IPS-NIHi11 (cell line): ENCODE measurements around the gene CASP2.
"Not testable (repeated sequence)": the region's sequence is repeated elsewhere in the genome, so short reads cannot be mapped to it uniquely, and the experiment has no call there.

Source experiments
- DNase-seq: peaks from one replicate; pipeline ENCODE4 v3.0.0; 2012; ENCODE audit warnings: mixed read lengths, low spot score

CASP2 gene

DNA sequence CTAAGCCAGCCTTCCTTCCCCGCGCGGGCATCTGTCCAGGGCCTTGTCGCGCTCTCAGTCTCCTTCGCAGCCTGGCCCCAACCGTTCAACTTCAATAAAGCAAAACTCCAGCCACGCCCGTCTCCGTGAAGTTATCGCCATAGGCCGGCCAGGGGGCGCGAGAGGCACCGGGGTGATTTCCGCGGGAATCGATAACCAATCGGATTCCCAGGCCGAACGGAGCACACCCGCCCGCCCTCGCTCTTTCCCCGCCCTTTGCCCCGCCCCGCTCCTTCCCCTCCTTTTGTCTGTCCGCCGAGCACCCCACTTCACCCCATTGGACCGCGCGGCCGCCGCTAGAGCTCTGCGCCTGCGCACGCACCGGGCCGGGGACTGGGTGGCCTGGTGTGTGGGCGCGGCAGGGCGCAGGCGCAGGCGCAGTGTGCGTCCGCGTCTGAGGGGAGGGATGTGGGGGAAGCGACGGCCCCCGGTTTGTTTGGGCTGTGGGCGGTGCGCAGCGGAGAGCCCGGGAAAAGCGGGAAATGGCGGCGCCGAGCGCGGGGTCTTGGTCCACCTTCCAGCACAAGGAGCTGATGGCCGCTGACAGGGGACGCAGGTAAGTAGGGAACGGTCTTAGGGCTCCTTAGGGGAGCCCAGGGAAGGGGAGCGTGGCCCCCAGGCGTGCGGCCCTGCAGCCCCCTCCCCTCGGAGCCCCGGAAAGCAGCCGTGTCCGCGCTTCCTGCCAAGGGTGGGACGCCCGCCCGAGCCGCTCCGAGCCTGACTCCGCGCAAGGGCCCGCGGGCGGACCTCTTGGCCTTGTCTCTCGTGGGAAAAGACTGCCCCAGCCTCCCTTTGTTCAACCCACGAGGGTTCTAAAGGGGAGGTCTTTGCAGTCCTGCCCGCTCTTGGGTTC, at the start of gene CASP2:
Gene CASP2, plus strand, starts transcription at position 417 of the 892 bp plus-strand sequence. Its CDS starts 105 bp downstream, at position 522.
- peak; percentile 99 for DNase-seq

DNA sequence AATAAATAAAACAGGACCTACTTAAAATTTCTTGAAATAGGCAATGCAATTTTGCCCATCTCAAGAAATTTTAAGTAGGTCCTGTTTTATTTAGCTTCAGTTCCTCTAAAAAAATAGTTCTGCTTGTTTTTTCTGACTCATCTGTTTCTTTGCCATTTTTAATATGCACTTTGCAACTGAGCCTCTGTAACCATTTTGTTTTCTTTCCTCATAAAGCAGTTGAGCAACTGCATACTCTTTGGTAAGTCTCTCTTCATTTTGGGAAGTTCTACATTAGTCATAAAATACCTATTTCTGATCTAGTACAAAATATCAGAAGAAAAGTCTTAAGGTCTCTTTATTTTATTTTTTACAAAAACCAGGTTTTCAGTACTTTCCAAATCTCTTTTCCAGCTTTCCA, 48.3 kb upstream of the CASP2 start:
- DNase-seq = no peak

DNA sequence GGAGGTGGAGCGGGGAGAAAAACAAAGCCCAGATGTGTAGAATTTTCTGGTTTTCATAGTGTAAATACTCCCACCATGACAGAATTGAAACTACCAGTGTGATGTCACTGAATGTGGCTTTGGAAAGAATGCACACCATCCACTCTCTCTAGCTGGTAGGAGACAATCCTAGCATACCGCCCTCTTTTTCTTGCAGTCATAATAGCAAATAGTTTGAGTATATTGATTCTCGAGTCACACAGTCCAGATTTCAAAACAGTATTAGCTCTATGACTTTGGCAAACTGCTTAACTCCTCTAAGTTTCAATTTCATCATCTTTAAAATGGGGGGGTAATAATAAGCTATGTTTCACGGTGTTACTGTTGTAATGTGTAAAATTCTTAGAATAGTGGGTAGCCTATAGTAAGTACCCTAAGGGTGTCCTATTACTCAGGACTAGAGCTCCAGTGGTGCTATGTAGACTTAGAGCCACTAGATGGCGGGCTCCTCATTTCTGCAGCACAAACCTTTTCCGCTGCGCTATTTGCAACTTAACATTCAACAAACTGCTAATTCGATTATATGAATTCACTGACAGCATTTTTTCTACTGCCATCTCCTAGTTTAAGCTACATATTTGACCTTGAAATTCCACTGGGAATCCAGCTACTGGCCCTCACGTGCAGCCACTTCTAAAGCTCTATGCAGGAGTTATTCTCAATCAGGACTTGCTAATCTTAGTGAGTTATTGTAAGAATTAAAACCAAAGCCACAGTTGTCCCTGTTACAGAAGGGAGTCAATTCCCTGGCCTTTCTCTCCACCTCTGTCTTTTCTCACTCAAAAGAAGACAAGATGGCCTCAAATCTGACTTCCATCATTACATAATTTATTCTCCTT, 47.6 kb upstream of the CASP2 start:
- peak; percentile 73 for DNase-seq

DNA sequence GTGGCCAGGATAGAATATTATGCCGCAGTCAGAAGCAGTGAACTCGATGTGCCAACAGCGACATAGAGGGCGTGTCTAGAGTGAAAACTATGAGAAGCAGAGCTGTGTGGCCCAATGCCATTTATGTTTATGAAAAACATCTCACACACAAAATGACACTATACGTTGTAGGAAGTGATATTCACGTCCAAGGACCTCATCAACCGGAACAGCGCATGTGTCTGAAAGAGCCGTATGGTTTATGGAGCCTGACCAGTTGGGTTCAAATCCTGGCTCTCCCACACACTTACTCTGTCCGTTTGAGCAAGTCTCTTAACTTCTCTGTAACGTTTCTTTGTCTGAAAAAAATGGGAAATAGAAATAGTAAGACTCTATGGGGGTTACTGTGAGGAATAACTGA, 45.8 kb upstream of the CASP2 start:
- no peak for DNase-seq

DNA sequence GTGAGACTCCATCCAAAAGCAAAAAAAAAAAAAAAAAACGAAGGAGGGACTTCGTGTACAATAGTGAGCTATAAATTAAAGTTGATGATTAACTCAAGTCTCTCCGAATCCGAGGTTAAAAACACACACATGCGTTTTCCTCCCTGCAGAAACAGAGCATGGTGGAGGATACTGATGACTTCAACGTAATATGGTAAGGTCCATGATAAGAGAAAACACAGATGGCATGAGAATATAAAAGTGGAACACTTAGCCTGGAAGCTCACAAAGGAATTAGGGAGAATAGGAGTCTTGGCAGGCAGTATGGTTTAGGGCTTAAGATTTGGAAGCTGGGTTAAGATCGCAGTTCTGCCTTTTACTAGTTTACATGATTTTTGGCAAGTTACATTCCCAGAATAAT, 45.0 kb upstream of the CASP2 start:
- no peak for DNase-seq

DNA sequence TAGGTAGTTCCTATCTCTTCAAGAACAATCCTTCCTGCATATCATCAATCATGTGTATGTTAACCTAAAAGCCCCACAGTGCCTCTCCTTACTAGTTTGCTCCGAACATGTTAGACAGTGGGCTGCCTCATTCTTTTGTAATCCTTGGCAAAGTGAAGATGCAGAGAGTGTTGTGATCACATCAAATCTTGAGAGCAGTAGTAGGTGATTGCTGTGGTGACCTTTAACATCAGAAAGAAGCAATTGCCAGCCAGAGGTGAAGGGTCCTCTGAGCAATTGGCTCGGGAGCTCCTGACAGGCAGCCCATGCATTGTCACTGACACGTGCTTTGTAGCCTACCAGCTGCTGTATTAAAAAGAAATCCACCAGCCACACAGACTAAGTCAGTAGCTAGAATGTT, 44.5 kb upstream of the CASP2 start:
- no peak for DNase-seq

DNA sequence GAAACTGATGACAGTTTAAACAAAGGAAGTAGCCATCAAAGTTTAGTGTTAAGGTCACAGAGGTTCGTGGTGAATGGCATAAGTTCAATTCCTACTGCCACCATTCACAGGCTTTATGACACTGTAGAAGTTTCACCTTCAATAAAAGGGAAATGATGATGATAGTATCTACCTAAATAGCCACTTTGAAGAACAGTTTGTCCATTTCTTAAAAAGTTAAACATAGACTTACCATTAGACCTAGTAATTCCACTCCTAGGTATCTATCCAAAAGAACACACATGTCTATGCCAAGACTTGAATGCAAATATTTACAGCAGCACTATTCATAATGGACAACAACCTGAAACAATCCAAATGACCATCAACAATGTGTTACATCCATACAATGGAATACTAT, 43.8 kb upstream of the CASP2 start:
- DNase-seq = no peak

DNA sequence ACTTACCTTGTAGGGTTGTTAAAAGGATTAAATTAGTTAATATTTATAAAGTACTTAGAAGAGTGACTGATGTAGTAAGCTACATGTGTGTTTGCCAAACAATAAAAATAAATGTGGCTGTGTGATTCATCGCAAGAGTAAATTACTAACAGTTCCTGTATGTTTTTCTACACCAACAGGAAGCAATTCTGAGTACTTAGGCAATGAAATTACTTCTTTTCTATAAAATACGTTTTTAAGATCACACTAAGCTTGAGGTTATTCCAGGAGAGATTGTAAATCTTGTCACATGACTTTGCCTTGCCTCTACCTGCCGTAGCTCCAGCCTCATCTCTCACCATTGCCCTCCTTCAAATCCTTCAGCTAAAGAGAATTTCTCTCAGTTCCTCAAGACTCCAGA, 43.0 kb upstream of the CASP2 start:
- no peak for DNase-seq

DNA sequence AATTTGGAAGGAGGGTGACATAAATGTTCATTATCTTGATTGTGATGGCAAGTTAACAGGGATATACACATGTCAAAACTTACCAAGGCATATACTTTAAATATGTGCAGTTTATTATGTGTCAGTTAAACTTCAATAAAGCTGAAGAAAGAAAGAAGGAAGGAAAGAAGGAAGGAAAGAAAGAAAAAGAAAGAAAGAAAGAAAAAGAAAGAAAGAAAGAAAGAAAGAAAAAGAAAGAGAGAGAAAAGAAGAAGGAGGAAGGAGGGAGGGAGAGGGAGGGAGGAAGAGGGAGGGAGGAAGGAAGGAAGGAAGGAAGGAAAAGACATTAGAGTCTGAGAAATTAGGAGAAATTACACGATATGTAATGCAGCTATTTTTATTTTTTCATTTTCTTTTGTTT, 40.8 kb upstream of the CASP2 start:
- no peak for DNase-seq

DNA sequence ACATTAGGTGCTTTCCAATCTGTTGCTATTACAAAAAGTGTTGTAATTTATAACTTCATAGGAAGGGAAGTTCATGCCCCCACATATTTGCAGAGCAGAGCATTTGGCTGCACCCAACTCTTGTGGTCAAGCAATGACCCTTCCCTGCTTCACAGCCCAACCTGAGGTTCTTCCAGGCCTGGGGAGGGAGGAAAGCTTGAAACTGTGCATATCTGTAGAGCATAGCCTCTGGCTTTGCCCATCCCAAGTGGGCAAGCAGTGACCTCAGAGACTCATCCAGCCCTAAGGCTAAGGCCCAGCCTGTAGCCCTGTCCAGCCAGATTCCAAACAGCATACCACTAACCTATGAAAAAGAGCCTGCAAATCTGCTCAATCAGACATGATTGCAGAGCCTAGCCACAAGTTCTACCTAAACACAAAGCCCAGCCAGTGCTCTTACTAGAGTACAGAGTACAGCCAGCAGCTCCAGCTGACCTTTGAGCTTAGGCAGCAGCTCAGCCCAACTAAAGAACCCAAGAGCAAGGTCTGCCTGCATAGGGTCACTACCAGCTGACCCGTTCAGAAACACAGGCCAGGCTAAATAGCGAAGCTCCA, 39.3 kb upstream of the CASP2 start:
- no peak for DNase-seq

DNA sequence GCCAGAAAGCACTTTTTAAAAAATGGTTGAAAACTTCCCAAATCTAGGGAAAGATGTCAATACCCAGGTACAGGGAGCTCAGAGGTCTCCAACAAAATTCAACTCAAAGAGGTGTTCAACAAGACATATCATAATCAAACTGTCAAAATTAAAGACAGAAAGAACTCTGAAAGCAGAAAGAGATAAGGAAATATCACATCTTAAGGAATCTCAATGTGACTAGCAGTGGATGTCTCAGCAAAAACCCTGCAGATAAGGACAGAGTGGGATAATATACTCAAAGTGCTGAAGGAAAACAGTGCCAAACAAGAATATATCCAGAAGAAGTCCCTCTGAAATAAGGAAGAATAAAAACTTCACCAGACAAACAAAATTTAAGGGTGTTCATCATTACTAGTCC, 38.0 kb upstream of the CASP2 start:
- no peak for DNase-seq

DNA sequence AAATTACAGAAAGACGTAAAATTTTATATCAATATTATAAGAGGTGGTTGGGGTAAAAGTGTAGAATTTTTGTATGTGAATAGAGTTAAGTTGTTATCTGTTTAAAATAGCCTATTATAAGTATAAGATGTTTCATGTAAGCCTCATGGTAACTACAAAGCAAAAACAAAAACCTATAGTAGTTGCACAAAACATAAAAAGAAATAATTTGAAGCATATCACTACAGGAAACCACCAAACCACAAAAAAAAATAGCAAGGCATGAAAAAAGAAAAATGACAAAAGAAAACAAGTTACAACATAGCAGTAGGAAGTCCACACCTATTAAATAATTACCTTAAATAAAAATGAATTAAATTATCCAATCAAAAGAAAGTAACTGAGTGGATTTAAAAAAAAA, 37.3 kb upstream of the CASP2 start:
- DNase-seq = no peak

DNA sequence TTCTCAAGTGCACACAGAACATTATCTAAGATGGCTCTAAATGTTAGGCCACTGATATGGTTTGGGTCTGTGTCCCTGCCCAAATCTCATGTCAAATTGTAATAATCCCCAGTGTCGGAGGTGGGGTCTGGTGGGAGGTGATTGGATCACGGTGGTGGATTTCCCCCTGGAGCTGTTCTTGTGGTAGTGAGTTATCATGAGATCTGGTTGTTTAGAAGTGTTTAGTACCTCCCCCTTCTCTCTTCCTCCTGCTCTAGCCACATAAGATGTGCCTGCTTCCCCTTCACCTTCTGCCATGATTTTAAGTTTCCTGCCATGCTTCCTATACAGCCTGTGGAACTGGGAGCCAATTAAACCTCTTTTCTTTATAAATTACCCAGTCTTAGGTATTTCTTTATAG, 36.1 kb upstream of the CASP2 start:
- DNase-seq = no peak

DNA sequence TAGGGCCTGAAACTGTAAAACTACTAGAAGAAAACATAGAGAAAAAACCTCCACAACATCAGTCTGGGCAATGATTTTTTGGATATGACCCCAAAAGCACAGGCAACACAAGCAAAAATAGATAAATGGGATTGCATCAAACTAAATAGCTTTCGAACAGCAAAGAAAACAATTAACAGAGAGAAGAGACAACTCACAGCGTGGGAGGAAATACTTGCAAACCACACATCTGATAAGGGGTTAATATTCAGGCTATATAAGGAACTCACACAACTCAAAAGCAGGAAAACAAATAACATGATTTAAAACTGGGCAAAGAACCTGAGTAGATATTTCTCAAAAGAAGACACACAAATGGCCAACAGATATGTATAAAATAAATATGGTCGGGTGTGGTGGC, 32.6 kb upstream of the CASP2 start:
- DNase-seq = no peak

DNA sequence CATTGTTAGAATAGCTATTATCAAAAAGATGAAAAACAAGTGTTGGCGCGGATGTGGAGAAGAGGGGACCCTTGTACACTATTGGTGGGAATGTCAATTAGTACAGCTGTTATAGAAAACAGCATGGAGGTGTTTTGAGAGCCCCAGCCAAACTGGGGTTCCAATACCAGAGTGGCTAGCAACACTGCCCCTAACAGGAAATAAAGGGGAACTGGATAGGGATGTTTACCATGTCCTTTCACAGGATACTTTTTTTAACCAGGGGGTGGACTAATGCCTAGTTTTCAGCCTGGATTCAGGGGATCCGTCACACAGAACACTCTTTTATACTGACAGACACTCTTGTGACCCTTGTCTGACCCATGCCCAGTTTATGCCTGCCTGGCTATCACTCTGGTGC, 31.8 kb upstream of the CASP2 start:
- DNase-seq = peak; percentile 39

DNA sequence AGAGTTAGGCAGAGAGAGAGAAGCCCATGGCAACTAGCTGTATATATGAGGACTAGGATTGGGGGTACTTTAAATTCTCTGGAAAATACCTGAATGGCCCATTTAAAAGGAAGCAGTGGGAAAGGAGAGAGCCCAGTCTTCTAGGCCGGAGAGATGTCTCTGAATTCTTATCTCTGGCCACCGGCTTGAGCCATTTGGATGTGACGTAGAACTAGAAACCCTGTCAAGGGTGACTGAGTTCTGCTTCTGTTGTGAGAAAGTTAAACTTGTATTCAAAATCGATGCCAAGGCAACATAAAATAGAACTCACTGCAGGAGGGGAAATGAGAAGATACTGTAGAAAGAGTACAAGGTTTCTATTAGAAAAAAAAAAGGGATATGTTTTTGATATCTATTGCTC, 31.2 kb upstream of the CASP2 start:
- DNase-seq = no peak

DNA sequence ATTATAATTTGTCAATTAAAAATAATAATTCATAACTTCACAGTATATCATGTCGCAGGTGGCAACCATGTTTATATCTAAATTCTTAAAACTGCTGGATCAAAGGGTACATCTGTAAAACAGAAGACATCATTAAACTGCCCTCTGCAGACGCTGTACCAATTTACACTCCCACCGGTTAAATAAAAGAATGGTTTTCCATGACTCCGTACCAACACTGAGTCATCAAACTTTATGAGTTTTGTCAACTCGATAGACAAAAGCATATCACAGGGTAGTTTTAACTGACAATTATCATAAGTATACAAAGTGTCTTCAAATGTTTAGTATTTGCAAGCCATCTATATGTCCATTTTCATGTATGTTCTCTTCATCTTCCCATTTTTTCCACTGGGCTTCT, 30.6 kb upstream of the CASP2 start:
- DNase-seq = no peak

DNA sequence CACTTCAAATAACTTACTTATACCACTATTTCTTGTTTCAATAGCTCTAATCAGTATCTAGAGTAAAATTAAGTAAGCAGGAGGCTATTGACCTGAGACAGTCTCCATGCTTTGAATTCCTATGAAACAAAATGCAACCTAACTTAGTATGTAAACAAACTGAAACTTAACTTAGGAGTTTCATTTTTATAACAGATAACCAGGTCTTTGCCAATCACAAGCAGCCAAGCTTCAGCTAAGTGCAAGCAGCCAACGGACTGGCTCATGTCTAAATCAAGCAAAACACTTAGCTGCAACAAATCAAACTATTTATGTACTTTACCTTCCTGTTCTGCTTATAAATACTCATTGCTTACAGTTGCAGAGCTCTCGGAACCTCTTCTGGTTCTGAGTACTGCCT, 29.3 kb upstream of the CASP2 start:
- no peak for DNase-seq

DNA sequence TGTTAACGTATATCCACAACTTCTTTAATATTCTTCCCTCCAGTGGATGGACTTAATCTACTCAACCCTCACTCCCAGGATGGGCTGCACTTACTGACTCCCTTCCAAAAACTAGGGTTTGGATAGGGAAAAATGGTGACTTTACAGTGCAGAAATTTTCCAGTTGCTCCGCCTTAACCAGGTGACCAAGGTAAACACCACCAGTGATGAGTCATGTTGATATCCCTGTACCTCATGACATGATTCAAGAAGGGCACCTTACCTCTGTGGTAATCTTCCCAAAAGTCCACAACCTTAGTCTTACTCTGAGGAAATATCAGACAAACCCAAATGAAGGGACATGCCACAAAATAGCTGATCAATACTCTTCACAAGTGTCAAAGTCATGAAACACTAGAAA, 28.4 kb upstream of the CASP2 start:
- DNase-seq = no peak

DNA sequence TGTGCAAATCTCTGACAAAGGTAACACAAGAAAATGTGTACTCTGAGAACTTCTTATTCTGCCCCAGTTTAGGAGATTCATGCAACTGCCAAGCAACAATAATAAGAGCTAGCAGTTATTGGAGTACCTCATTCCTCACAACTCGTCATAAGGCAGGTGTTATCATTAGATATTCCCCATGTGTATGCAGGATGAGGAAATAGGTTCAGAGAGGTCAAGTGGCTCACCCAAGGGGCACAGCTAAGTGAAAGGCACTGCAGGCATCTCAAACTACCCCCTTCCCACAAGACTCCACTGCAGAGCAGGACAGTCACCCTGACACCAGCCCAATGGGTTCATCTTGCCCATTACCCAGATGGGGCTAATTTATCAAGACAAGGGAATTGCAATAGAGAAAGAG, 26.2 kb upstream of the CASP2 start:
- DNase-seq = no peak

DNA sequence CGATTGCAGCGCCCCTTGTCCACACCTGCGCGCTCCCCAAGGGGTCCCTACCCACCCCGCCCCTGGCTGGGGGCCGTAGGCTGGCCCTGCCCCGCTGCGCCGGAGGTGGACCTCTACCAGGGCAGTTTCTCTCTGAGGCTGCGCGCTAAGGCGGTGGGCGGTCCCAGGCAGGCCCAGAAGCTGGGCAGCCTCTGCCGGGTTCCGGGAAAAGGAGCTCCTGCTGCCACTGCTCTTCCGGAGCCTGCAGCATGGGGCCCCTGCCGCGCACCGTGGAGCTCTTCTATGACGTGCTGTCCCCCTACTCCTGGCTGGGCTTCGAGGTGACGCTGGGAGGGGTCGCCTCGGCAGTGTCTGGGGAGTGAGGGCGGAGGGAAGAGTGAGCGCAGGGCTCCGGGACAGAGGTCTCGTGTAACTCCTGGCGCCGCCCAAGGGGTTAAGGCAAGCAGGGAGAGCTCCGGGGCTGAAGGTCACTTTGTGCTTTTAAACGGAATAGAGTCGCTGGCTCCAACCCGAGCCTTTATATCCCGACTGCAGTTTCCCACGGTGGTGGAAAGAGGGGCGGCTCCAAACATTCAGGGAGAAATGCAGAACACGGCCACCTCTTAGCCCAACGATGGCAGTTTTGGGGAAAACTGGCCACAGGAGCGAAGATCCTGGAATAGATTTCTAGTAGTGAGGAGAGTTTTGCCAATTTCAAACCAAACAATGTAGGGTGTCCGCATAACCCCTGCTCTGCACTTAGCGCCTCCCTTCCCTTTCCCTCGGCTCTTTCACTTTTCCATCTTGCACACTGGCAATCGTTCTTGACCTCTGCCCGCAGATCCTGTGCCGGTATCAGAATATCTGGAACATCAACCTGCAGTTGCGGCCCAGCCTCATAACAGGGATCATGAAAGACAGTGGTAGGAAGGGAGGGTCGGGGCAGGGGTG, 24.6 kb upstream of the CASP2 start, which contains the start of gene GSTK1:
Gene GSTK1, plus strand, starts transcription at position 176 of the 930 bp plus-strand sequence. Its CDS starts 73 bp downstream, at position 249.
- DNase-seq = peak; percentile 91

DNA sequence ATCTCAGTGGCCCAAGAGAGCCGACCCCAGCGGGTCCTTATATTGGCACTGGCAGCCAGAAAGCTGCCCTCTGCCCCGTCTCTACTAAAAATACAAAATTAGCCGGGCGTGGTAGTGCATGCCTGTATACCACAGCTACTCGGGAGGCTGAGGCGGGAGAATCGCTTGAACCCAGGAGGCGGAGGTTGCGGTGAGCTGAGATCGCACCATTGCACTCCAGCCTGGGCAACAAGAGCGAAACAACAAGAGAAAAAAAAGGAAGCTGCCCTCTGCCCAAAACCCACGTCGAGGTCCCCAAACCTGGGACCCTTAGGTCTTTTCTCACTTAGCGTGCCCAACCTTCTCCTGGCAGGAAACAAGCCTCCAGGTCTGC, 24.0 kb upstream of the CASP2 start:
- DNase-seq = not testable (repeated sequence)
